ENCODE measurements around the gene TRPM5.

- TF ChIP-seq CTCF (IDR thresholded peaks at IDR 0.05) (no peak), POLR2A (IDR thresholded peaks at IDR 0.05) (no peak)
Observed at GRCh38 chr11:2411446-2412305, 32.6 kb downstream of the TRPM5 start.

Data from esophagus squamous epithelium (tissue), 4 donors.